GM21381 (cell line): ENCODE results near the gene CELF5.

Experiments
- ATAC-seq: cut with Tn5 transposase; IDR thresholded peaks from one replicate; pipeline ENCODE4 v1.9.1; 2021; ENCODE audit warnings: mild to moderate bottlenecking, moderate library complexity; ENCODE audit not compliant: unreplicated experiment

Gene CELF5

DNA sequence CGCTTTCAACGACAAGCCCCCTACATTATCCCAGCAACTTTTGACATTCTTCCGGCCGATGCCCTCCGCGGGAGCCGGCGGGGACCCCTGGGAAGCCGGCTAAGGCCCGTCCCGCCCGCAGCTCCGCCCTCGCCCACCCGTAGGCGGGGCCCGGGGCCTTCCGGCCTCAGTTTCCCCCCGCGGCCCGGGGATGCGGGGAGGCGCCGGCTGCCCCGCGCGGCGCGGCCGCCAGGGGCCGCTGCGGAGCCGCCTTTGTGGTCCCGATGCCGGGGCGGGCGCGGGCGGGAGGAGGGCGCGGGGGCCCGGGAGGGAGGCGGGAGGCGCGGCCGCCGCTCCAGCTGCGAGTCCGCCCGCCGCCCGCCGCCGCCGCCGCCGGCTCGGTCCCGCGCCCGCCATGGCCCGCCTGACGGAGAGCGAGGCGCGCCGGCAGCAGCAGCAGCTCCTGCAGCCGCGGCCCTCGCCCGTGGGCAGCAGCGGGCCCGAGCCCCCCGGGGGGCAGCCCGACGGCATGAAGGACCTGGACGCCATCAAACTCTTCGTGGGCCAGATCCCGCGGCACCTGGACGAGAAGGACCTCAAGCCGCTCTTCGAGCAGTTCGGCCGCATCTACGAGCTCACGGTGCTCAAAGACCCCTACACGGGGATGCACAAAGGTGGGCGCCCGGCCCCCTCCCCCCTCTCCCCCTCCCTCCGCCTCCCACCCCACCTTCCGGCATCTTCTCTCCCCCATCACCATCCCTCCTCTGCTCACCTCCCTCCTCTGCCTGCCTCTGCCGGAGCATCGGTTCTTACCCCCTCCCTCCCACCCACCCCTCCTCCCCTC lies at the start of gene CELF5:
TSS of gene CELF5 (plus strand) at position 316 of the 823 bp plus-strand sequence. CDS start at position 395, 79 bp downstream.
- no peak for ATAC-seq

DNA sequence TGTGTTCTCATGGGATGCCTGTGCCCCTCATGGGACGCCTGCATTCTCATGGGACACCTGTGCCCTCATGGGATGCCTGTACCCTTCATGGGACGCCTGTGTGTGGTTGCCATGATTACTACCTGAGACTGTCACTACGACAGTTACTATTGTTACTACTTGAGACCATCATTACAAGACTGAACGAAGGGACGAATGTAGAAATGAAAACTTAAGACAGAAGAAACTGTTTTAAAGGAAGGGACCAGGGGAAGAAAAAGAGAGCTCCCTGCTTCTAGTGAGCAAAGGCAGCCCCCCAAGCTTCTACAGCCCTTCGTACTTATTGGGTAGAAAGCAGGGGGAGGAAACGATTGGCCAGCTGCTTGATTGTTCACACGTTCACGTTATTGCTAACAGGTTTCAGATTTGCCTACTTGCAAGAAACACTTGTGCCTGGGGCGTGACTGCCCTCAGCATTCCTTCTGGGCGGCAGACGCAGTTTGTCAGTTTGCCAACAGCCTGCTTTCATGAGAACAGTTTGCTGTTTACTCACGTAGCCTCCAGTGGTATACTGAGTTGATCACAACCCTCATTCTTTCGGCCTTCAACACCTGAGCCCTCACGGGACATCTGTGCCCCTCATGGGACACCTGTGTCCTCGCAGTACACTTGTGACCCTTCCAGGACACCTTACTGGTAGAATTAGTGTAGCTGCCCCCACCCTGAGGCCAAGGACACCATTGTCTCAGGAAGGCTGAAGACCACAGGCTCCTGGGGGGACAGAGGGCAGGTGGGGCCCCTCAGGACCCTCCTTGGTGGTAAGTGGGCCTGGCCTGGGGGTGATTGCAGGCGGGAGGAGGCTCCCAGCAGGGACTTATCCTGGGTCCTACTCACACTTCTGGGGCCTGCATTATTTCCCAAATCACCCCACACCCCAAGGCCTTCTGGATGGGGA lies 48.4 kb upstream of the CELF5 start:
- no peak for ATAC-seq

DNA sequence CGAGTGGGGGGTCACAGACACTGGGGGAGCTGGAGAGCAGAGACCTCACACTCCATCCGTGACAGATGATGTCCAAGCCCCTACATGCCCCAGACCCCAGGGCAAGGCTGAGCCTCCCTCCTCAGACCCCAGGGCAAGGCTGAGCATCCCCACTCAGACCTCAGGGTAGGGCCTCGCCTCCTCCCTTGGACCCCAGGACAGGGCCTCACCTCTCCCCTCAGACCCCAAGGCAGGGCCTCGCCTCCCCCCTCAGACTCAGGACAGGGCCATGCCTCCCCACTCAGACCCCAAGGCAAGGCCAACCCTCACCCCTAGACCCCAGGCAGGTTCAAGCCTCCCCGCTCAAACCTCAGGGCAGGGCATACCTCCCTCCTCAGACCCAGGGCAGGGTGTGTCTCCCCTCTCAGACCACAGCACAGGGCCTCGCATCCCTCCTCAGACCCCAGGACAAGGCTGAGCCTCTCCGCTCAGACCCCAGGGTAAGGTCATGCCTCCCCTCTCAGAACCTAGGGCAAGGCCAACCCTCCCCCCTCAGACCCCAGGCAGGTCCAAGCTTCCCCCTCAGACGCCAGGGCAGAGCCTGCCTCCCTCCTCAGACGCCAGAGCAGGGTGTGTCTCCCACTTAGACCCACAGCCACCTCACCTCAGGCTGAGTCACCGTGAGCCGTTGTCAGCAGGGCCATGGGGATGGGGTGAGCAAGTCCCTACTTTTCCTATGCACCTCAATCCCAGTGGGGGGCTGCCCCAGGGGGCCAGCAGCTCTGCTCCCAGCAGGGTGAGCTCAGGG lies 47.6 kb upstream of the CELF5 start:
- ATAC-seq, result no peak

DNA sequence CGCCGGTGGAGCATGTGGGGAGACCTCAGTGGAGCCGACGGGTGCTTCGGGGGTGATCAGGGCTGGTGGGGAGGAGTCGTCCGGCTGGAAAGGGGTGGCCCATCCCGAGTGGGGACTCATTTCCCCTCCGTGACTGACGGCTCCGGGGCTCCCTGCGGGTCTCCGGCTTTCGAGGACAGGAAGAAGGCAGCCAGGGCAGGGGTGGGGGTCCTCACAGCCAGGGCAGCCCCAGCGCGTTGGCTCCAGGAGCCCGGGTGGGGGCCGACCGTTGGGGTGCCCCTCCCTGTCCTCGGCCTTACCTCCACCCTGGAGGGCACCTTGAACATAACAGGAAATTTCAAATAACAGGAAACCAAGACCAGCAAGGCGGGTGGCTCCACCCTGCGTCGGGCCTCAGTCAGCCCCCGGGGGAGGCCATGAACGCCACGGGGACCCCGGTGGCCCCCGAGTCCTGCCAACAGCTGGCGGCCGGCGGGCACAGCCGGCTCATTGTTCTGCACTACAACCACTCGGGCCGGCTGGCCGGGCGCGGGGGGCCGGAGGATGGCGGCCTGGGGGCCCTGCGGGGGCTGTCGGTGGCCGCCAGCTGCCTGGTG lies 46.0 kb upstream of the CELF5 start, which contains the start of gene S1PR4:
TSS of gene S1PR4 (plus strand) at position 393 of the 596 bp plus-strand sequence. CDS start at position 417, 24 bp downstream.
- ATAC-seq, result no peak

DNA sequence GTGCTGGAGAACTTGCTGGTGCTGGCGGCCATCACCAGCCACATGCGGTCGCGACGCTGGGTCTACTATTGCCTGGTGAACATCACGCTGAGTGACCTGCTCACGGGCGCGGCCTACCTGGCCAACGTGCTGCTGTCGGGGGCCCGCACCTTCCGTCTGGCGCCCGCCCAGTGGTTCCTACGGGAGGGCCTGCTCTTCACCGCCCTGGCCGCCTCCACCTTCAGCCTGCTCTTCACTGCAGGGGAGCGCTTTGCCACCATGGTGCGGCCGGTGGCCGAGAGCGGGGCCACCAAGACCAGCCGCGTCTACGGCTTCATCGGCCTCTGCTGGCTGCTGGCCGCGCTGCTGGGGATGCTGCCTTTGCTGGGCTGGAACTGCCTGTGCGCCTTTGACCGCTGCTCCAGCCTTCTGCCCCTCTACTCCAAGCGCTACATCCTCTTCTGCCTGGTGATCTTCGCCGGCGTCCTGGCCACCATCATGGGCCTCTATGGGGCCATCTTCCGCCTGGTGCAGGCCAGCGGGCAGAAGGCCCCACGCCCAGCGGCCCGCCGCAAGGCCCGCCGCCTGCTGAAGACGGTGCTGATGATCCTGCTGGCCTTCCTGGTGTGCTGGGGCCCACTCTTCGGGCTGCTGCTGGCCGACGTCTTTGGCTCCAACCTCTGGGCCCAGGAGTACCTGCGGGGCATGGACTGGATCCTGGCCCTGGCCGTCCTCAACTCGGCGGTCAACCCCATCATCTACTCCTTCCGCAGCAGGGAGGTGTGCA lies 45.3 kb upstream of the CELF5 start:
- no peak for ATAC-seq

DNA sequence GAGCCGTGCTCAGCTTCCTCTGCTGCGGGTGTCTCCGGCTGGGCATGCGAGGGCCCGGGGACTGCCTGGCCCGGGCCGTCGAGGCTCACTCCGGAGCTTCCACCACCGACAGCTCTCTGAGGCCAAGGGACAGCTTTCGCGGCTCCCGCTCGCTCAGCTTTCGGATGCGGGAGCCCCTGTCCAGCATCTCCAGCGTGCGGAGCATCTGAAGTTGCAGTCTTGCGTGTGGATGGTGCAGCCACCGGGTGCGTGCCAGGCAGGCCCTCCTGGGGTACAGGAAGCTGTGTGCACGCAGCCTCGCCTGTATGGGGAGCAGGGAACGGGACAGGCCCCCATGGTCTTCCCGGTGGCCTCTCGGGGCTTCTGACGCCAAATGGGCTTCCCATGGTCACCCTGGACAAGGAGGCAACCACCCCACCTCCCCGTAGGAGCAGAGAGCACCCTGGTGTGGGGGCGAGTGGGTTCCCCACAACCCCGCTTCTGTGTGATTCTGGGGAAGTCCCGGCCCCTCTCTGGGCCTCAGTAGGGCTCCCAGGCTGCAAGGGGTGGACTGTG lies 44.6 kb upstream of the CELF5 start:
- ATAC-seq, result no peak

DNA sequence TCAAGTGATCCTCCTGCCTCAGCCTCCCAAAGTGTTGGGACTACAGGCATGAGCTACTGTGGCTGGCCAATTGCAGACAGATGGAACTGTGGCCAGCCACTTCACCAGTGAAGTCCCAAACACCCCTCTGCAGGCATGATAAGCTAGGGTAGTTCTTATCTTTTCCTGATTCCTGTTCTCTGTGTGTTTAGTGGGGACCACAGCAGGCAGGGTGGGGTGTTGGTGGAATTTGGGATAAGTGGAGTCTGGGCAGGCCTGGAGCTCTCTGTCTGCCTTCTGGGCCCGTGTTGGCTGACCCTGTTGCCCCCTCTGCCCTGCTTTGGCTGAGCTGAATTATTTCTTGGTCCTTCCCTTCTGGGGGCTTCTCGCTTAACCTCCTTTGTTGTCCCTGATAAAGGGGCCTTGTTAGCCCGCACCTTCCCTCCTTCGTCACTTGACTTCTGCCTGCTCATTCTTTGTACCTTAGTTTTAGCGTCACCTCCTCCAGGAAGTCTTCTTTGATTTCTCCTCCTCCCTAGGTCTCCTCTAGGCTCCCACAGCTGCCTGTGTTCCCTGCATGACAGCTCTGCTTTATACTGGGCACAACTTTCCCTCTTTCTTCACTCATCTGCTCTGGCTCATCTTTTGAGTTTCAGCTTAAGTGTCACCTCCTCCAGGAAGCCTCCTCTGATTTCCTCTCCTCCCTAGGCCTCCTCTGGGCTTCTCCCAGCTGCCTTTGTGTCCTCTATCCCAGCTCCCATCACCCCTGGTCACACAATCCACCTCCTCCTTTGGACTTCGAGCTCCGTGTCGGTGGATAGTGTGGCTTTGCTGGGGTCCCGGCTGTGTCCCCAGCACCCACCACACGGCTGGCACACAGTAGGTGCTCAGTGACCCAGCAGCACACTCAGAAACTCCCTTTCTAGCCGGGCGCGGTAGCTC lies 40.5 kb upstream of the CELF5 start:
- ATAC-seq, result no peak

DNA sequence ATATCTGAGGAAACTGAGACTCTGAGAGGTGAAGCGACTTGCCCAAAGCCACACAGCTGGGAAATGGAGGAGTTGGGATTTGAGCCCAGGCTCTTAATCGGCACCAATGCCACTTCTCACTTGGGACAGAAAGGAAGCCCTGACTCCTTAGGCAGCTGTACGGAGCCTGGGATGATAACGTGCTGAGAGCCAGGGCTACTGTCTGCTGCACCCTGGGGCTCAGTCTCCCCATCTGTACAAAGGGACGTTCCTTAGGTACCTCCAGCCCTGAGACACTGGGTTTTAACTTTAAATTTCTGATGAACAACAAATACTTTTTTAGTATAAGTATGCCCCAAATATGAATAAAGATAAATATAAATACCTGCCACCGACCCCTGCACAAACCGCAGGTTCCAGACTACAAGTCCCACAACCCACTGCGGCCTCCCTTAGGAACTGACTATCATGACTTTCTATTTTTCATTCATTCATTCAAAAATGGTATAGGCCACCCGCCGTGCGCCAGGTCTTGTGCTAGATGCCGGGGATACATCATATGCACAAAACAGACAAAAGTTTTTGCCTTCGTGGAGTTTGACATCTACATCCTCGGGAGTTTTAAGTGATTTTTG lies 39.5 kb upstream of the CELF5 start:
- peak; percentile 31 for ATAC-seq

DNA sequence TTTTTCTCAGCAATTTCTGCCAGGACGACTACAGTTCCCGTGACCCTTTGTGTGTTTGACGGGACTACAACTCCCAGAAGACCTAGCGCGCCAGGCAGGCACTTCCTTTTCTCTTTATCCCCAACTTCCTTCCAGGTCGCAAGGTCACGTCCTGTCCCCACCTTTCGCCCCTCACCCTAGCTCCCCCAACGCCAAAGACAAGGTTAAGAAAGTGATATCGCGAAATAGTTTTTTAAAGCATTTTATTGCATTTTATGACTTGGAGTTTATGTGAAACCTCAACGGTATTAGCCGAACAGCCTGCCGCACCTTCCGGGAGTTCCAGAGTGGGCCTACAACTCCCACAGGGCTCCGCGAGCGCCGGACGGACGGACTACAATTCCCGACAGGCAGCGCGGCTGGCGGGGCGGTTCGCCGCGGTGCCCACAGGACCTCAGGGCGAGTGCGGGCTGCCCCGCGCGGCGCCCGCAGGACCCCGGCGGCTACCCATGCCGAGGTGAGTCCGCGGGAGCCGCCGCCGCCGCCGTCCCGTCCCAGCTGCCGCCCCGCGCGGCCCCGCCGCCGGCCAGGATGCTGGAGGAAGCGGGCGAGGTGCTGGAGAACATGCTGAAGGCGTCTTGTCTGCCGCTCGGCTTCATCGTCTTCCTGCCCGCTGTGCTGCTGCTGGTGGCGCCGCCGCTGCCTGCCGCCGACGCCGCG lies 38.9 kb upstream of the CELF5 start, which contains the start of gene NCLN:
TSS of gene NCLN (plus strand) at position 470 of the 699 bp plus-strand sequence. CDS start at position 571, 101 bp downstream.
- peak; percentile 74 for ATAC-seq

DNA sequence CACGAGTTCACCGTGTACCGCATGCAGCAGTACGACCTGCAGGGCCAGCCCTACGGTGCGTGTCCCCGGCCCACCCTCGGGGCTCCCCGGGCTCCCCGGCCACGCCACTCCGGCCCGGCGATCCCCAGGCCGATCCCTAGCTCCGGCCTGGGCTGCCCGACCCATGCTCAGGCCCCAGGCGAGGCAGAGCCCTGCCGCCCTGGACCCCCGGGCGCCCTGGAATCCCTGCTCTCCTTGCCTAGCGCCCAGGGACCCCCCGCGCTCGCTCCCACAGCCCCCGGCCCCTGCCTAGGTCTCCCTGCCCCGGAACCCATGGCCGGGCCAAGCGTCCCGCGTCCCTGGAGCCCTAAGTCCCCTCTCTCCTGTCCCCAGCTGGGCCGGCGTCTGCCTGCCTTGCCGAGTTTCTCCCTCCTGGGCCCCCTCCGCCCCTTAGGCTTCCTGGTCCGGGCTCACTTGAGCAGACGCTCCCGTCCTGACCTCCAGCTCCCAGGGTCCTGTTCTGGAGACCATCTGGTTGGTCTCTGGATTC lies 38.2 kb upstream of the CELF5 start:
- peak; percentile 33 for ATAC-seq

DNA sequence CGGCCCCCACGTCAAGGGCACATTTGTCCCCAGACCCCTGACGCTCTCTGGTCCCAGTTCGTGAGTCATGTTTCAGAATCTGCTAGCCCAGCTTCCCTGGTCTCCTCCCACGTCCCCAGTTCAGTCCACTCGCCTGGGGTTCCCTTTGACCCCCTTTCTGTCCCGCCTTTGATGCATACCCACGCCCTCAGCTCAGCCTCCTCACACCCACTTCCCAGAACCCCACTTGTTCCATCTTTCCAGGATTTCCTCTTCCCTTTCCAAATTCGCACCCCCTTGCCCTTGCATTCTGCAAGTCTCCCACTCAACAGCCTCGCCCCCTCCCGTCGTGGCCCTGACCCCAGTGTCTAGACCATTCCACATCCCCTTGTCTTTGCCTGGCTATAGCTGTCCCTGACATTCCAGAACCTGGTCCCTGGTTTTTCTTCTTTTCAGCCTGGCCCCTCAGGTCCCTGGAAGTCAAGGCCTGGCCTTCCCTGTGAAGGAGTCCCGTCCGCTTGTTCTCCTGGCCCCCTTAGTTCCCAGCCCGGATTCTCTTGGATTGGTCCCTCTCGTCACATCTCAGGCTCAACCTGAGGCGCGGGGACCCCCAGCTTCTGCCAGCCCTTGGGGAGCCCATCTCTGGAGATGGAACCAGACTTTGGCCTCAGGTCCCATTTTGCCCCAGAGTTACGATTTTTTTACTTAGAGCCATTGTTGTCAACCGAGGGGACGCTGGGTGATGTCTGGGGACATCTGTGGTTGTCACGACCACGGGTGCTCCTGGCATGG lies 37.4 kb upstream of the CELF5 start:
- no peak for ATAC-seq

DNA sequence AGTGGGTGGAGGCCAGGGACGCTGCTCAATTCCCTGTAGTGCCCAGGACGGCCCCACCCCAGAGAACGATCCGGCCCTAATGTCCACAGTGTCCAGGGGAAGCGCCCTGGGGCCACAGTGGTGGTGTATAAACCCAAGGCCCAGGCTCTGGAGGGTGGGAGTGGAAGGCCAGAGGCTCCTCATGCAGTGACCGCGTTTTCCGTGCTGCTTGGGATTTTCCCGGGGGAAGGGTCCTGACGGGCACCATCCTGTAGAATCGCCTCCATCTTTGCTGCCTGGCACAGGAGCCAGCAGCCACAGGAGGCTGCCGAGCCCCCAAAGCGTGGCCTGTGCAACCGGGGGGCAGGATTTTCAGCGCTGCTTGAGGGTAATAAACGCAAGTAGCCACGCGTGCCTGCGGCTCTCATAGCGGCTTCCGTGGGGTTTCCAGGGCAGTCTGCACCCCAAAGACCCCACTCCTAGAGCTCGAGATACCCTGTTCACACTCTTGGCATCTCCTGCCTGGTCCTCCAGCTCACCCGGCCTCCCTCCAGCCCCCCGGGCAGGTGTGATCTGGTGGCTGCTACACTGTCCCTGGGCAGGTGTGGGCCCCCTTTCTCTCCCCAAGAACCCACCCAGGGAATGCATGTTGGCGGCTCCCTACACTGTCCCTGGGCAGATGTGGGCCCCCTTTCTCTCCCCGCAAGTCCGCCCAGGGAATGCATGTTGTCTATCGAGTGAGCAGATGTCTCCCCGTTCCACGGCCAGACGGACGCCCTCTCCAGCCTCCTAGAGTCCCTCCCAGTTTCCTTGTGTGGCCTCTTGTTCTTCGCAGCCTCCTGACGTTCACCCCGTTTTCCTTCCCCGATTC lies 36.6 kb upstream of the CELF5 start:
- ATAC-seq, result no peak

DNA sequence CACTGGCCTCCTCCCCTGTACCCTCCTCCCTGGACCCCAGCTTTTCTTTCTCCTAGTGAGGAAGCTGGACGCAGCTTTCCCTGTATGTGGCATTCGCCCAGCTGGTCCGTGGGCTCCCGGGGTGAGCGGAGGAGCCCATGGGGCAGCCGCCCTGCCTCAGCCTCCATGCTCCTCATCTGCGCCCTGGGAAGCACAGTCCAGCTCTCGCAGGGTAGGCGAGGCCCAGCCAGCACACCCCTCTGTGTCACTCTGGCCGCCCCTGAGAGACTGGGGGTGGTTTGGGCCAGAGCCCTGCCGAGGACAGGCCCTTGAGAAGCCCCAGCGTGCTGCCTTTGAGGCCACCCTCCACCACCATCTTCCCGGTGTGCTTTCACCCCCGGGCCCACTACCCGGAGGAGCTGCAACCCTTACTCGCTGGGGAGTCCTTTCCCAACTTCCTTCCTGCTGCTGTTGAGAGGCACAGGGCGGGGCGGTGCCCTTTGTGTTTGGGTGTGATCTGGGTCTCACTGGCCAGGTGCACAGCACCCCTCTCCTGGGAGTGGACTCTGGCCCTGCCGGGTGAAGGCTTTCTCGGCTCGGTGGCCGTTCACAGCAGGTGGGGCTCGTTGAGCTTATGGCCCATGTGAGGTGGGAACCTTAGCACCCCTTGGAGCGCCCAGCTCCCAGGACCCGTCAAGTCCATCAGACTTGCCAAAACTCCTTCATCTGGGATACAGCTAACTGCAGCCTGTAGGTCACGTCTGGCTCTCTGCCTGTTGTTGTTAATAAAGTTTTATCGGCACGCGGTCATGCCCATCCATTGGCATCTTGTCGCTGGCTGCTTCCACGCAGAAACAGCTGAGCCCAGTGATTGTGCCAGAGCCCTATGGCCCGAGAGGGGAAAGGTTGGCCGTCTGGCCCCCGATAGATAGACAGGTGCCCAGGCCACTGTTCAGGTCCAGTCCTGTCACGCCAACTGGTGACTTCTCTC lies 35.5 kb upstream of the CELF5 start:
- no peak for ATAC-seq
